Liver (tissue), 9 donors: ENCODE measurements around the gene NIPAL3. TPM values are rescaled to one million over a fixed set of nuclear protein-coding genes. Genes with fewer than 3 reads are reported as not detected.
"Not testable (repeated sequence)": the region's sequence is repeated elsewhere in the genome, so short reads cannot be mapped to it uniquely, and the experiment has no call there.

Experiments
- DNase-seq: peaks from one replicate; pipeline ENCODE4 v3.0.0-alpha.2; 2017; ENCODE audit warnings: low spot score
- H3K27ac ChIP-seq, 2 donors: one replicate each; pipeline ENCODE4 v1.7.0; 2013; ENCODE audit warnings: inconsistent platforms in 2 of 2, low read length in 2 of 2, control low read depth in 1 of 2, low read depth in 1 of 2, mild to moderate bottlenecking in 1 of 2
- H3K27me3 ChIP-seq, 4 donors: one replicate each; pipeline versions ENCODE4 v1.6.1 to v1.7.0; 2013; ENCODE audit warnings: low read length in 3 of 4, inconsistent platforms in 1 of 4, mild to moderate bottlenecking in 1 of 4, moderate library complexity in 1 of 4; ENCODE audit not compliant: control insufficient read depth in 4 of 4, insufficient read depth in 4 of 4
- H3K36me3 ChIP-seq, 4 donors: one replicate each; pipeline versions ENCODE4 v1.6.1 to v1.7.0; 2013; ENCODE audit warnings: low read length in 3 of 4, mild to moderate bottlenecking in 3 of 4, low read depth in 1 of 4, moderate library complexity in 1 of 4; ENCODE audit not compliant: control insufficient read depth in 4 of 4, insufficient read depth in 3 of 4
- H3K4me1 ChIP-seq, 4 donors: one replicate each; pipeline versions ENCODE4 v1.6.1 to v1.7.0; 2013; ENCODE audit warnings: low read length in 3 of 4, mild to moderate bottlenecking in 3 of 4, moderate library complexity in 1 of 4; ENCODE audit not compliant: control insufficient read depth in 4 of 4, insufficient read depth in 4 of 4
- H3K4me3 ChIP-seq, 3 donors: one replicate each; pipeline versions ENCODE4 v1.6.1 to v1.7.0; 2013; ENCODE audit warnings: low read length in 3 of 3, control low read depth in 1 of 3, low read depth in 1 of 3, mild to moderate bottlenecking in 1 of 3
- H3K9ac ChIP-seq, 2 donors: one replicate each; pipeline ENCODE4 v1.7.0; 2013; ENCODE audit warnings: low read length in 2 of 2, mild to moderate bottlenecking in 2 of 2, moderate library complexity in 2 of 2, control low read depth in 1 of 2, low read depth in 1 of 2
- H3K9me3 ChIP-seq, 4 donors: one replicate each; pipeline versions ENCODE4 v1.6.1 to v1.7.0; 2013; ENCODE audit warnings: low read length in 3 of 4; ENCODE audit not compliant: control insufficient read depth in 4 of 4
- ATF3 ChIP-seq: IDR thresholded peaks from 2 replicates; pipeline ENCODE4 v1.6.1; 2016; ENCODE audit warnings: antibody characterized with exemption
- CTCF ChIP-seq: fragments of 150-350 bp; IDR thresholded peaks from 2 replicates; pipeline ENCODE4 v1.5.1; 2017; ENCODE audit warnings: improper control_type of control experiment, low read depth, low read length; ENCODE audit not compliant: missing input control
- EGR1 ChIP-seq, 2 donors: IDR thresholded peaks; 2 replicates each; pipeline ENCODE4 v1.6.1; 2016 to 2018; ENCODE audit warnings: antibody characterized with exemption in 2 of 2, low read depth in 2 of 2
- FOXA1 ChIP-seq: IDR thresholded peaks from 2 replicates; pipeline ENCODE4 v1.6.1; 2016; ENCODE audit warnings: antibody characterized with exemption
- FOXA2 ChIP-seq: IDR thresholded peaks from 2 replicates; pipeline ENCODE4 v1.6.1; 2016; ENCODE audit warnings: antibody characterized with exemption
- GABPA ChIP-seq, 2 donors: IDR thresholded peaks in 1 of 2; conservative IDR thresholded peaks in 1 of 2; 2 replicates each; pipeline ENCODE4 v1.6.1; 2016; ENCODE audit warnings: antibody characterized with exemption in 2 of 2, mild to moderate bottlenecking in 1 of 2, moderate library complexity in 1 of 2
- HNF4G ChIP-seq: IDR thresholded peaks from 2 replicates; pipeline ENCODE4 v1.6.1; 2016; ENCODE audit warnings: antibody characterized with exemption
- JUND ChIP-seq, 2 donors: IDR thresholded peaks; 2 replicates each; pipeline ENCODE4 v1.6.1; 2016; ENCODE audit warnings: antibody characterized with exemption in 2 of 2
- MAX ChIP-seq: IDR thresholded peaks from 2 replicates; pipeline ENCODE4 v1.6.1; 2016; ENCODE audit warnings: antibody characterized with exemption
- NR2F2 ChIP-seq: IDR thresholded peaks from 2 replicates; pipeline ENCODE4 v1.6.1; 2016; ENCODE audit warnings: antibody characterized with exemption
- RAD21 ChIP-seq, 2 donors: IDR thresholded peaks; 2 replicates each; pipeline ENCODE4 v1.6.1; 2016; ENCODE audit warnings: antibody characterized with exemption in 2 of 2, mild to moderate bottlenecking in 2 of 2
- REST ChIP-seq: IDR thresholded peaks from 2 replicates; pipeline ENCODE4 v1.6.1; 2016; ENCODE audit warnings: antibody characterized with exemption, mild to moderate bottlenecking
- RXRA ChIP-seq, 2 donors: IDR thresholded peaks; 2 replicates each; pipeline ENCODE4 v1.6.1; 2017 to 2018; ENCODE audit warnings: antibody characterized with exemption in 2 of 2, mild to moderate bottlenecking in 1 of 2
- SP1 ChIP-seq: IDR thresholded peaks from 2 replicates; pipeline ENCODE4 v1.6.1; 2018; ENCODE audit warnings: antibody characterized with exemption, mild to moderate bottlenecking
- TAF1 ChIP-seq: conservative IDR thresholded peaks from 2 replicates; pipeline ENCODE4 v1.6.1; 2016; ENCODE audit warnings: antibody characterized with exemption, mild to moderate bottlenecking
- YY1 ChIP-seq: IDR thresholded peaks from 2 replicates; pipeline ENCODE4 v1.6.1; 2016; ENCODE audit warnings: antibody characterized with exemption, mild to moderate bottlenecking
- ZBTB33 ChIP-seq: IDR thresholded peaks from 2 replicates; pipeline ENCODE4 v1.6.1; 2016; ENCODE audit warnings: antibody characterized with exemption
- WGBS: extraction: QIAGEN DNeasy Blood & Tissue Kit; methylation state at CpG from one replicate; pipeline ENCODE4 v1.1.7; 2013; 5-methylcytosine and 5-hydroxymethylcytosine counted together
- polyA plus RNA-seq, 2 donors: library from polyadenylated mRNA; stranded (reverse) in 1 of 2; unstranded in 1 of 2; fragments of 200-250 nt in 1 of 2; fragments of >200 nt in 1 of 2; fragmentation: Nextera tagmentation in 1 of 2; extraction: Ambion mirVana in 1 of 2; gene quantifications; one replicate each; pipeline versions ENCODE4 v1.2.1 to v1.2.3, GENCODE V29; 2013 to 2015
- total RNA-seq, 2 donors: library from RNA; depleted of rRNA; stranded (reverse); fragments of >200 nt; gene quantifications; one replicate each; pipeline ENCODE4 v1.2.3, GENCODE V29; 2014
- donor health status: healthy.
- donor health status: healthy.
- donor health status: healthy.
- donor health status: healthy.
- donor health status: healthy.

NIPAL3 gene
- total and polyA plus RNA-seq, 4 donors = 3.0 to 12.0 (median 6.0) TPM

- Histone ChIP-seq H3K36me3 (no peaks in the 10 kb centered on the region), H3K9me3 (no peaks in the 10 kb centered on the region), H3K4me3 (no peak overlapping the region), H3K4me1 (no peaks in the 10 kb centered on the region), H3K27me3 (no peaks in the 10 kb centered on the region), H3K27ac (no peak overlapping the region), H3K9ac (no peak overlapping the region)
- no peak for TF ChIP-seq ZBTB33
- no peak for TF ChIP-seq FOXA2
- TF ChIP-seq ATF3 = no peak
- no peak for TF ChIP-seq SP1
- TF ChIP-seq REST = no peak
- no peak for TF ChIP-seq HNF4G
- TF ChIP-seq FOXA1 = no peak
- TF ChIP-seq GABPA (IDR thresholded peaks at IDR 0.05 in 1 of 2, conservative IDR thresholded peaks at IDR 0.05 in 1 of 2) = no peak
- TF ChIP-seq CTCF = no peak
- TF ChIP-seq NR2F2 = no peak
- TF ChIP-seq JUND (IDR thresholded peaks at IDR 0.05) = no peak
- TF ChIP-seq RXRA (IDR thresholded peaks at IDR 0.05) = no peak
- TF ChIP-seq MAX = no peak
- TF ChIP-seq TAF1 = no peak
- TF ChIP-seq YY1 = no peak
- TF ChIP-seq EGR1 (IDR thresholded peaks at IDR 0.05; ENCODE audit: low read depth in 2 of 2) = no peak
- no peak for TF ChIP-seq RAD21 (IDR thresholded peaks at IDR 0.05)
- DNase-seq = no peak
- WGBS = 97% methylated on average over 4 of the region's 4 CpGs
These were observed 102.3 kb downstream of the NIPAL3 start for GRCh38 chr1:24517898-24518297.

GRCh38 chr1:24520282-24520681, 104.7 kb downstream of the NIPAL3 start:
- H3K27ac ChIP-seq, H3K4me1 ChIP-seq, H3K4me3 ChIP-seq, H3K27me3 ChIP-seq, H3K9ac ChIP-seq, H3K9me3 ChIP-seq, DNase-seq, H3K36me3 ChIP-seq: not testable (repeated sequence)
- WGBS = 95% methylated on average over 5 of the region's 5 CpGs

Other genes with a start within 250 kb of the NIPAL3 start
- gene IFNLR1, start 228.5 kb upstream of the NIPAL3 start, total RNA-seq = 1 to 10 TPM; 2.2 to 6.4 TPM
- 1 to 10 TPM; 2.9 to 4.1 TPM for gene IFNLR1, start 228.5 kb upstream of the NIPAL3 start, polyA plus RNA-seq
- under 1 TPM; 0.08 to 0.09 TPM for gene GRHL3, start 96.4 kb upstream of the NIPAL3 start, total RNA-seq
- gene GRHL3, start 96.4 kb upstream of the NIPAL3 start, polyA plus RNA-seq = under 1 TPM; 0.07 to 0.09 TPM
- gene STPG1, start 2.0 kb upstream of the NIPAL3 start, total RNA-seq = 1 to 10 TPM in 1 of 2 donors, under 1 TPM in 1; 0.92 to 2.9 TPM
- gene STPG1, start 2.0 kb upstream of the NIPAL3 start, polyA plus RNA-seq = 1 to 10 TPM in 1 of 2 donors, under 1 TPM in 1; 0.93 to 1.2 TPM
- gene RCAN3, start 87.0 kb downstream of the NIPAL3 start, total RNA-seq = 1 to 10 TPM; 1.2 to 3.1 TPM
- 1 to 10 TPM in 1 of 2 donors, under 1 TPM in 1; 0.97 to 1.3 TPM for gene RCAN3, start 87.0 kb downstream of the NIPAL3 start, polyA plus RNA-seq
- gene NCMAP, start 140.3 kb downstream of the NIPAL3 start, total RNA-seq = 1 to 10 TPM in 1 of 2 donors, under 1 TPM in 1; 0.67 to 4.8 TPM
- under 1 TPM; 0.31 to 0.56 TPM for gene NCMAP, start 140.3 kb downstream of the NIPAL3 start, polyA plus RNA-seq
- gene SRRM1, start 227.5 kb downstream of the NIPAL3 start, total RNA-seq = 10 to 100 TPM; 20.3 to 42.8 TPM
- gene SRRM1, start 227.5 kb downstream of the NIPAL3 start, polyA plus RNA-seq = 10 to 100 TPM; 18.4 to 66.0 TPM